Epithelial cell of umbilical artery (primary cell): ENCODE measurements around the gene TEX50. TPM values are rescaled to one million over a fixed set of nuclear protein-coding genes. Genes with fewer than 3 reads are reported as not detected.

ENCODE experiments used
- total RNA-seq: library from RNA; depleted of rRNA; stranded (reverse); fragments of >200 nt; gene quantifications from 2 replicates; pipeline ENCODE4 v1.2.3, GENCODE V29; 2014

The TEX50 gene
- not detected in 2 replicates for total RNA-seq

DNA sequence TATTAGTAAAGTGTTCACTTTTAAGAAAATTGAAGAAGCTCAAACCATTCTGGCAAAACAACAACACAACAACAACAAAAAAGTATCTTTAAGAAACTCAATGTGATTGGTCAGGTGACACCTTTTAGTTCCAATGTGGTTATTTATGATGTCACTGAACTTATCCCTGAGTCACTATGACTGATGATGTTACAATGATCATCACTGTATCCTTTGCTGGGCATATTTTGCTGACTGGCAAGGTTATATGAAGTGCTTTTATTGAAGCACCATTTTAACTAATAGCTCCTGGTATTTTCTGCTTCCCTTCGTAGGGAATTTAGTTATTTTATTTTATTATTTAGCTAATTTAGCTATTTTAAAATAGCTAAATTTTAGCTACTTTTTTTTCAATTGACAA lies at the start of gene TEX50:
TSS of gene TEX50 (plus strand) at position 223 of the 400 bp plus-strand sequence. CDS start 184 bp downstream, outside the sequence.

DNA sequence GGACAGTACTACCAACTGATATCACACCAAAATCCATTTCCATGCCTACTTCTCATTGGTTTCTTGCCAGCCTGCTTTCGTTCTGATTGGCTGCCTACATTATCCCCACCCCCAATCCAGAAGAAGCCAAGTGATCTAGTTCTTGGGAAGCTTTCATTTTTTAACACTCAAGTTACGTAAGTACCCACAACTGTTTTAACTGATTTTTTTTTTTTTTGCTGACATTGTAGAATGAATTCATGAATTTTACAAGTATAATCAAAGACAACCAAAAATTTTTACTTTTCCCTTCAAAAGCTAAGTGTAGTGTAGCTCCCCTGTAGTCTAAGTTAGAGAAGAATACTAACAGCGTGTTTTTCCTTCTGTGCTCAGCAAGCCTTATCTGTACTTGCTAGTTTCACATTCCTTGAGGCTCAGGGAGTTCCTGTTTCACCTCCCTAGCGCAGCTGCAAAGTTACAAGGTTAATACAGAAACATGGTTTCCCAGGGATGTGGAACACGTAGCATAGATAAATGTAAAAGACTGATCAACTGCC lies 32.0 kb upstream of the TEX50 start, which contains the start of gene SLC9C2:
TSS of gene SLC9C2 (minus strand) at position 17 of the 536 bp plus-strand sequence. CDS start 1,296 bp downstream, outside the sequence.

GRCh38 chr1:173669491-173669941 lies 34.4 kb downstream of the TEX50 start, which contains the start of gene ANKRD45:
Gene ANKRD45, minus strand, starts transcription at chr1:173669851. Its CDS starts 10,433 bp downstream, at chr1:173659418.

Other genes starting within 250 kb of the TEX50 start
- 194 and 260 TPM in 2 replicates for gene PRDX6, start 158.0 kb upstream of the TEX50 start, total RNA-seq
- gene SLC9C2, start 32.3 kb upstream of the TEX50 start, total RNA-seq: 0.32 TPM in 1 of 2 replicates, not detected in the other
- gene ANKRD45, start 34.5 kb downstream of the TEX50 start, total RNA-seq: under 0.01 and 0.46 TPM in 2 replicates
- gene KLHL20, start 79.6 kb downstream of the TEX50 start, total RNA-seq: 32.2 and 47.6 TPM in 2 replicates
- gene DARS2, start 189.3 kb downstream of the TEX50 start, total RNA-seq: 26.0 and 27.8 TPM in 2 replicates
- 19.5 and 29.3 TPM in 2 replicates for gene CENPL, start 189.5 kb downstream of the TEX50 start, total RNA-seq
- 505 and 678 TPM in 2 replicates for gene GAS5, start 232.7 kb downstream of the TEX50 start, total RNA-seq
- gene ZBTB37, start 233.0 kb downstream of the TEX50 start, total RNA-seq: 2.9 and 6.4 TPM in 2 replicates